Skin of body (tissue), 2 donors: ENCODE measurements around the gene DPYSL5. TPM values are rescaled to one million over a fixed set of nuclear protein-coding genes. Genes with fewer than 3 reads are reported as not detected.
"Not testable (repeated sequence)": the region's sequence is repeated elsewhere in the genome, so short reads cannot be mapped to it uniquely, and the experiment has no call there.

Experiments
- DNase-seq: peaks from one replicate; lab custom pipeline; 2025; lab: John Stamatoyannopoulos, UW
- total RNA-seq: library from RNA; depleted of rRNA; stranded (reverse); fragments of >200 nt; gene quantifications from one replicate; pipeline ENCODE4 v1.2.3, GENCODE V29; 2014

DPYSL5 gene
- total RNA-seq, 1 donor from 2014 or later: 0.49 TPM

DNA sequence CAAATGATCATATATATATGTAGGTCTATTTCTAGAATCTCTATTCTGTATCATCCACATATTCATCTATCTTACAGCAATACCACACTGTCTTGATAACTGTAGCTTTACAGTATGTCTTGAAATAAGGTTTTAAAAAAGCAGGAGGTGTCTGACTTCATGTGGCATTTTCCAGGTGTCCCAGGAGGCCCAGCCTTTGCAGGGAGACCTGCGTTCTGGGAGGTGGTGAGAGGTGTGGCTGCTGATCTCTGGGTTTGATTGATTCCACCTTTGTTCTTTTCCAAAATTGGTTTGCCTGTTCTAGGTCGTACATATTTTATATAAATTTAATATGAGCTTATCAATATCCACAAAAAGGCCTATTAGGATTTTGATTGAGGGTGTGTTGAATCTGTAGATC lies 26.6 kb downstream of the DPYSL5 start:
- no peak for DNase-seq

DNA sequence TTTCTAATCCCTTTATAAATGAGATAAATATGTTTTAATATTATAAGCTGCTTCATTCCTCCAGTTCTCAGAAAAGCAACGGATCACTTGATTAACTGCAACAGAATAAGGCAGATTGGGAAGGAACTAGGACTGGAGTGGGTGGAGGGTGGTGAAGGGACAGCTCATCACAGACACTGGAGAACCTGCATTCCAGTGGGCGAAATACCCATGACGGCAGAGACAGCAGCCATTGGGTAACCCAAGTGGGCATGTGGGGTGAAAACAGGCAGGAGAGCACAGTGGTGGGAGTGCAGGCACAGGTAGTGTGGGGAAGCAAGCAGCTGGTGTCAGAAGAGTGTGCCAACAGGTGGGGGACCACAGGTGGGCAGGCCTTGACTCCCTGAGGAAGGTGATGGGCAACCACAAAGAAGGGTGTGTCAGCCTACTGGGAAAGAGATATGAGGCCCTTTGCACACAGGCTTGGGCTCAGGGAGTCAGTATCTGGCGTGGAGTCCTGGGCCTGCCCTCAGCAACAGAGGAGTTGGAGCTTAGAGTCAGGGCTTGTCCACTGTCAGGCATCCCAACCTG lies 27.2 kb downstream of the DPYSL5 start:
- DNase-seq: no peak

- DNase-seq: no peak
Measured at GRCh38 chr2:26875808-26876207, 27.9 kb downstream of the DPYSL5 start.

DNA sequence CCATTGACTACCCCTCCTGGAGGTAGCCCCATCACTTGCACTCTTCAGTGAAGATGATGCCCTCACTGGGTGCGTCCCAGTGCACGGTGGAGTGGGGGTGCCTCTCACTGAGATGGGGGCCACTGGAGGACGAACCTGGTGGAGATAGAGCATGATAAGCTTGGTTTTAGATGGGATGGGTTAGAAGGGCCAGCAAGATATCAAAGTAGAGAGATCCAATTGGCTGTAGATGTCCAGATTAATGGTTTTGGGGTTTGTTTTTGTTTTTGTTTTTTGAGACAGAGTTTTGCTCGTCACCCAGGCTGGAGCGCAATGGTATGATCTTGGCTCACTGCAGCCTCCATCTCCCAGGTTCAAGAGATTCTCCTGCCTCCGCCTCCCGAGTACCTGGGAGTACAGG lies 28.3 kb downstream of the DPYSL5 start:
- no peak for DNase-seq

- no peak for DNase-seq
Measured at GRCh38 chr2:26877276-26877675, 29.3 kb downstream of the DPYSL5 start.

GRCh38 chr2:26880161-26880560 lies 32.2 kb downstream of the DPYSL5 start:
- DNase-seq: no peak

GRCh38 chr2:26880910-26881435 lies 33.0 kb downstream of the DPYSL5 start:
- no peak for DNase-seq

GRCh38 chr2:26882220-26882619 lies 34.3 kb downstream of the DPYSL5 start:
- DNase-seq: not testable (repeated sequence)

- DNase-seq: no peak
Measured at GRCh38 chr2:26883956-26884355, 36.0 kb downstream of the DPYSL5 start.

GRCh38 chr2:26884486-26884885 lies 36.6 kb downstream of the DPYSL5 start:
- DNase-seq: no peak

GRCh38 chr2:26885651-26886329 lies 37.9 kb downstream of the DPYSL5 start:
- DNase-seq: no peak

GRCh38 chr2:26886736-26887135 lies 38.8 kb downstream of the DPYSL5 start:
- no peak for DNase-seq

GRCh38 chr2:26887151-26887550 lies 39.2 kb downstream of the DPYSL5 start:
- no peak for DNase-seq

- DNase-seq: no peak
Measured at GRCh38 chr2:26889796-26890195, 41.9 kb downstream of the DPYSL5 start.

DNA sequence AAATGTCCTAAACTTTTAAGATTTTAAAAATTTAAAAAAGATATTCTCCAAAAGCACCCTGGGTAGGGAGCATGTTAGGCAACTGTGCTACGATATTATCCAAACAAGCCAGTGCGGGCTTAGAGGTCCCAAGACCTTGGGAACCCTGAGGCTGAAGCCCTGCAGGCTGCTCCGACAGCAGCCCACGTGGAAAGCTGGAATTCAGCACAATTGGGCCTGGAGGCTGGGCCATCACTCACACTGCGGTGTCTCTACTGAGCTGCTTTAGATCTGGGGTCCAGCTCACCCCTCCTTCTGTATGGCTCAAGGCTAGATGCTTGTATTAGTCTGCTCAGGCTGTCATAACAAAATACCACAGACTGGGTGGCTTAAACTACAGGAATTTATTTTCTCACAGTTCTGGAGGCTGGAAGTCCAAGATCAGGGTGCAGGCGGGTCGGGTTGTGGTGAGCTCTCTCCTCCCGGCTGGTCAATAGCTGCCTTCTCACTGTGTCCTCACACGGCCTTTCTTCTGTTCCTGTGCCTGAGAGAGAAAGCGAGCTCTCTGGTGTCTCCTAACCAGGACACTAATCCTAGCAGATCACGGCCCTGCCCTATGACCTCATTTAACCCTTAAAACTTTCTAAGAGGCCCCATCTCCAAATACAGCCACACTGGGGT lies 42.5 kb downstream of the DPYSL5 start:
- DNase-seq: no peak

- DNase-seq: no peak
Measured at GRCh38 chr2:26892133-26892532, 44.2 kb downstream of the DPYSL5 start.

GRCh38 chr2:26892922-26893524 lies 45.1 kb downstream of the DPYSL5 start:
- no peak for DNase-seq

DNA sequence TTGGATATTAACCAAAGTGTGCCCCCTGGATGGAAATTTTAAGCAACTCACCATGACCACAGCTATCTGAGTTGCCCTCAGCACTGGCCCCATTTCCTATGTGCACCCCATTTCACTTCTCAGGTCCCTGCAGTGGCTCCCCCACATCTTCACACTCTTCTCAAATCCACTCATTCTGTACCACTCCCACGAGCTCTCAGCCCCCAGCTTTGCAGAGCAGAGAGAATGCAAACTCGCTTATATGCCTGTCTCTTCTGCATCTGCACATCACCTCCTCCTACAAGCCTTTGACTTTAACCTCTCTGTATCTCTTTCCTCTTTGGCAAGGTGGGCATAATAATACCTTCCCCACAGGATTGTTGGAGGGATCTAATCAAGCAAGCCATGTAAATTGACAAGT lies 46.2 kb downstream of the DPYSL5 start:
- DNase-seq: no peak

DNA sequence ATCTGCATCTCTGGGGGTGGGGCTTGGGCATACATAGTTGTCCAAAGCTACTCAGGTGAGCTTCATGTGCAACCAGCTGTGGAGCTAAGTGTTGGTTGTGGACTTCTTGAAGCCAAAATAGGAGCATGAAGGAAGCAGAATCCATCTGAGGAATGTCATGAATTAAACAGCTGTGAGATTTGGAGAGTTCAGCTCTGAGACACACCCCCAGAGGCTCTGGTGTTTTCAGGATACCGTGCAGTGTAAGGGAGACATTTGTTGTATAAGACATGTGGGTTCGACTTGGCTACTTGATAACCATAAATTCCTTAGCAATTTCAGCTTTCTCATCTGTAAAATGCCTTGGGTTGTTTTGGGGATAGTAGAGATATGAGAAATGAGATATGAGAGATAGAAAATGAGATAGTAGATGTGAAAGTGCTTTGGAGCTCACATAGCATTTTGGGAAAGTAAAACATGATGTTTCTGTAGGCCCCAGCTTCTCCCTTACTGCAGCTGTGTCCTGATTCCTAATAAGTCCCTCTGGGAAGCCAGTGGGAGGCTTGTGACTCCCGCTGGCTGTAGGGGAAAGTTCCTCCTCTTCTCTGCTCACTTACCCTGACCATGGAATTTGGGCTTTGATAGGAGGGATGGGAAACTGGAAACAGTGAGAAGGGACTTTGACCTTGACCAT lies 50.0 kb downstream of the DPYSL5 start:
- DNase-seq: no peak

- DNase-seq: no peak
Measured at GRCh38 chr2:26898480-26899078, 50.6 kb downstream of the DPYSL5 start.

DNA sequence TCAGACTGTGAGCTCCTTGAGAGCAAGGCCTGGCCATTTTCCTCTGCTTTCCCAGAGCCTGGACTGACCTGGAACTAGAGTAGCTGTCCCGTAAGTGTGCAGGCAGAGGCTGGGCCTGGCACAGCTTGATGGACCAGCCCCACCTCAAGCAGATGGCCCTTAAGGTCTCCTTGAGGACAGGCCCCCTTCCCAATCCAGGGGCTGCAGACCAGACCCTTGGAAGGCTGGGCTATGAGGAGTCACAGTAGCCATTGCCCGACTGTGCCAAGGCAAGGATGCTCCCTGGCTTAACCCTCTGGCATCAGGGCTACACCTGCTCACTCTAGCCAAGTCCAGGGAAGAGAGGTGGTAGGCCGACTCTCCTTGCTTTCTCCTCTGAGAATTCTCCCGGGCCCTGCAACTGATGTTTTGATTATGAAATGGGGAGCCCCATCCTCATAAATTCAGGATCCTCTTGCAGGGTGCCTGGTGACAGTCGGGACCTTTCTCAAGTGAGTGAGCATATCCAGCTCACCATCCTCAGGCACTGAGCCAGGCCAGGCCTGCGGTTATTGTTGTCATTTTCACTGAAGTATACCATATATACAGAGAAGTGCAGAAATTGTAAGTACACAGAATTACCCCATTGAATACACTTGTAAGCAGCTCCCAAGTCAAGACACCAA lies 51.7 kb downstream of the DPYSL5 start:
- DNase-seq: no peak
